ENCODE data around the gene SLC6A20.

GRCh38 chr3:45773714-45774449 lies 22.5 kb downstream of the SLC6A20 start:
- TF ChIP-seq CTCF (IDR thresholded peaks at IDR 0.05) (no peak), POLR2AphosphoS5 (IDR thresholded peaks at IDR 0.05) (no peak), EP300 (IDR thresholded peaks at IDR 0.05) (no peak), POLR2A (IDR thresholded peaks at IDR 0.05; ENCODE audit: low read depth) (no peak)

Data from esophagus muscularis mucosa (tissue), 4 donors.